ENCODE data around the gene DLGAP4. TPM values are rescaled to one million over a fixed set of nuclear protein-coding genes. Genes with fewer than 3 reads are reported as not detected.
A peak's percentile ranks its signal among the peaks of the same experiment; 100 is the strongest.
"Not testable (repeated sequence)": the region's sequence is repeated elsewhere in the genome, so short reads cannot be mapped to it uniquely, and the experiment has no call there.

Gene DLGAP4
- total RNA-seq, 1 donor from 2014 or later: 20.6 TPM

DNA sequence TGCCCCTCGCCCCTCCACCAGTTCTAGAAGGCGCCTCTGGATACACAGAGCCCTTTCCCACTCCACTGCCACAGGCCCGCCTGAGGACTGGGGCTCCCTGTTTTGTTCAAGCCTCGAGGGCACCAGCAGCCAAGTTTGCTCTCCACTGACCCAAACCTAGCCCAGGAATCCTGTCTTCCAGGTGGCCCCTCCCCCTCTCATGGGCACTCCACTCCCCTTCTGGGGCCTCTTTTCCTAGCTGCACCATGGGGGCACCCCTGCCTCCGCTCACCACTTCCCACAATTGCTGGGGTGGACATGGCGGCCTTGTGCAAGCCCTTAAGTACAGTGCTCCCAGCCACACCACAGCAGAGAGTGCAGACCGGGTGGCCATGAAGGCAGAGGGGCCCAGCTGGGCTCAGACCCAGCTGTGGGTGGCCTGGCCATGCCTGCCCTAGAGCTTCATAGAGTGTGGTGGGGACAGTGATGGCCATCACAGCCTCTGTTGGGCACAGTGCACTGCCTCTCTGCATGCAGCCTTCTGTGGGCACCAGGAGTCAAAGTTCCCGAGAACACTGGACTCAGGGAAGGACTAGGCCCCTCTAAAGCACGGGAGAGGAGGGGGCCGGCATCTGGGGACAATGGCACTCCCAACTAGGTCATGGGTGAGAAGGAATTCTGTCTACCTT, 236.5 kb downstream of the DLGAP4 start:
- no peak for DNase-seq

DNA sequence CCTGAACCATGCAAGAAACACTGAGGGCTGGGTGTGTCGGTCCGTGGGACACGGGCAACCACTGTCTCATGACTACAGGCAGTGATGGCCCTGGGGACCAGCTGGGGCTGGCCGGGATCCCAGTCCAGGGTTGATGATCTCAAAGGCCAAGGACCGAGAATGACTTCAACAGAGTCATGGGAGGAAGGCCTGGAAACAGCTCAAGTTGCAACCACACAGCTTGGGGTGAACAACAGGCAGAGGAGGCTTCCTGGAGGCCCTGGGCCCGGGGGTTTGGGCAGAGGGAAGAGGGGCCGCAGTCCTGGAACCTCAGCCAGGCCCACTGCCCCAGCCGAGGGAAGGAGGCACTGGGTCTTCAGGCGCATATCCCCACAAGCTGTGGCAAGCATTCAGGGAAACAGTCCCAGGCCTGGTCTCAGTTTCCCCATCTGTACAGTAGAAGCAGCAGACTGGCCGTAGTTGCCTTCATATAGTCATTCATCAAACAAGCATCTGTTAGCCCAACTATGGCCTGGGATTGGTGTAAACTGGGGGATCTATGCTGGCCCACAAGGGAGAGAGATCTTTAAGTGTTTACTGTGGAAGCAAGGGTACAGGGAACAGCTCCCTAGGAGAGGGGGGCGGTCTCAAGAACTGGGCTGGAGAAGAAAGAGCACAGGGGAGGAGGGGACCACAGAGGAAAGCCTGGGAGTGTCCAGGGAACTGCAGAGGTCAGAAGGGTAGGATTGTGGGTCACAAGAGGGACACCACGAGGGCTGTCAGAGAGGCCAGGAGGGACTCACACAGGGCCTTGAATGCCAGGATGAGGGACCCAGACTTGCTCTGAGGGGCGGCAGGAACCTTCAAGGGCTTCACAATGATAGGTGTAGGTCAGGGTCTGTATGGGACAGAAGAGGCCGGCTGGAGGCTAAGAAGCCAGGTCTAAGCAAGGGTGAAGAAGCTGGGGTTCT, 237.3 kb downstream of the DLGAP4 start:
- DNase-seq: no peak

DNA sequence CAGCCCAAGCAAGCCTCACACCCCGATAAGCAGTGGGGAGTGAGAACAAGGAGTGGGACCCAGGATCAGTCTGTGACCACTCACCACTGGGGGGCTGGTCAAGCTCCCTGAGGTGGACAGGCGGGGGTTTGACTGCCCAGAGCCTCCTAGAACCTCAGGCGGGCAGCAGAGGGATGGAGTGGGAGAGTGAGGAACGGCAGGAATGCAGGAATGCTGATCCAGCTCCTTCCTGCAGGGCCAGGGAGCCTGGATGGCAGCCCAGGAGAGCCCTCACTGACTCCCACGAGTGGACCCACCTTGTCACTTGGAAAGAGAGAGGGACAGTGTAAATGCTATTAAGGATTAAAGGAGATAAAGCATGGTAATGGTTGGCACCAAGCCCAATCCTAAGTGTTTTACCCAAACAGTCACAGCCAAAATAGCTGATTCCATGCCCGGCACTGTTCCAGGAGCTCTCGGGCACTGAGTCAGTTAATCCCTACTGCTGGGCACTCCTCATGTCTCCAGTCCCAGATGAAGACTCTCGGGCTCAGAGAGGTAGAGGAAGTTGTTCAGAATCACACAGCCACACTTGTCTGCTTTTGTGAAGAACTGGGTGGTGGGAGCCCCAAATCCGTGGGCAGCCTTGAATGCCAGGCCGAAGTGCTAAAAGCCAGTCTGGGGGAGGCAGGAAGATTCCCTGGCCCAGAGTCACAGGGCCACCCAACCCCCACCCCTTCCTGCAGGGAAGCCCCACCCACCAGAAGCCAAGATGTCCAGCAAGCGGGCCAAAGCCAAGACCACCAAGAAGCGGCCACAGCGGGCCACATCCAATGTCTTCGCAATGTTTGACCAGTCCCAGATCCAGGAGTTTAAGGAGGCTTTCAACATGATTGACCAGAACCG, 238.2 kb downstream of the DLGAP4 start:
- peak; percentile 75 for DNase-seq

DNA sequence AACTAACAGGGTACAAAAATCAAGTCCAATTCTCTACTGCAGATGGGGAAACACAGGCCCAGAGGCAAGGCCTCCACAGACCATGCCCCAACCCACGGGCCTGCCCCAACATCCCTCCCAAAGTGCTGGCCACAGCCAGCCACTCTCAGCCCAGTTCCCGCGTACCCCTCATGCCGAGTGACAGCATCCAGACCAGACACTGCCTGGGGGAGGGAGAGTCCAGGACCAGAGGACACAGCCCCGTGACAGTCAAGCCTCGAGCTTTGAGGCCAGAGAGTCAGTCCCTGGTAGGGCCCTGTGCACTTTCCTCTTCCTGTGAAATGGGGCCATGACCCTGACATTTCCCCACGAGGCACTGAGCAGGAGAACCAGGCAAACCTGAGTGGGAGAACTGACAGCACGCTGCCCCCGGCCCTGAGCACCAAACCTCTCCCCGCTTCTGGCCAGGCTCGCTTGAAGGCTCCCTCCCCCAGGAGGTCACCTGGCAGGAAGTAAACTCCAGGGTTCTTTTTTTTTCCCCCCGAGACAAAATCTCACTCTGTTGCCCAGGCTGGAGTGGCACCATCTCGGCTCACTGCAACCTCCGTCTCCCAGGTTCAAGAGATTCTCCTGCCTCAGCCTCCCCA, 240.1 kb downstream of the DLGAP4 start:
- DNase-seq: no peak

DNA sequence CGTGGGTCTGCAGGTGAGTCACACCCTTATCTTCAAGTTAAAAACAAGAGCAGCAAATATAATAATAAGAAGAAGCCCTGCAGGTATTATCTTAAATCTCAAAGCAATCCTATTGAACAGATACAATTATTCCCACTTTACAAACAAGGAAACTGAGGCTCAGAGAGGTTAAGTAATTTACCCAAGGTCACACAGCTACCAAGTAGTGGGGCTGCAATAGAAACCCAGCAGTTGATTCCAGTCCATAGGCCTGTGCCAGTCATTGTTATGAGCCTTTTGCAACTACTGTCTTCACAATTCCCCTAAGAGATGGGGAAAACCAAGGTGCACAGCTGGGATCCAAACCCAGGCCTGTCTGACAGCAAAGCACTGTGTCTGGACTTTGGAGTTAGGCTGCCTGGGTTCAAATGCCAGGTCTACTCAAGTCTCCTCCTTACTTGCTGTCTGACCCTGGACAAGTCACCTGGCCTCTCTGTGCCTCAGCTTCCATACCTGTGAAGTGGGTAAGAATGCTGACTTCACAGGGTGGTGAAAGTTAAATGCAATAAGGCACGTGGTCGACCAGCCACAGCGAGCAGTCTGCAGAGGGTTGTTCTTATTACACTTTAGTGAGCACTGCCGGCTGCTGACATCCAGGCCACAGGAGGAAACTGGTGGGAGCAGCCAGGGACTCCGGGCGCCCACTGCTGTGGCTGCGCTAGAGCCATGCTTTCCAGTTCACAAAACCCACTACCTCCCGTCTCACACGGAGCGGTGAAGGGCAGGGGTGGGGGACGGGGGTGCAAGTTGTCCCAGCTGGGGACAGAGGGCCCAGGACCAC, 241.3 kb downstream of the DLGAP4 start:
- DNase-seq: no peak

DNA sequence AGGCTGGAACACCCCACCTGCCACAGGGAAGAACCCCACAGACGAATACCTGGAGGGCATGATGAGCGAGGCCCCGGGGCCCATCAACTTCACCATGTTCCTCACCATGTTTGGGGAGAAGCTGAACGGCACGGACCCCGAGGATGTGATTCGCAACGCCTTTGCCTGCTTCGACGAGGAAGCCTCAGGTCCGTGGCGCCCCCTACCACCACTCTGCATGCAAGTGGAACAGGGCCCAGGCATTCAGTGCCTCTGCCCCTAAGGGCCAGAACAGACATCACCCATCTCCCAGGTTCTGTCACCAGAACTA, 241.8 kb downstream of the DLGAP4 start:
- DNase-seq: no peak

DNA sequence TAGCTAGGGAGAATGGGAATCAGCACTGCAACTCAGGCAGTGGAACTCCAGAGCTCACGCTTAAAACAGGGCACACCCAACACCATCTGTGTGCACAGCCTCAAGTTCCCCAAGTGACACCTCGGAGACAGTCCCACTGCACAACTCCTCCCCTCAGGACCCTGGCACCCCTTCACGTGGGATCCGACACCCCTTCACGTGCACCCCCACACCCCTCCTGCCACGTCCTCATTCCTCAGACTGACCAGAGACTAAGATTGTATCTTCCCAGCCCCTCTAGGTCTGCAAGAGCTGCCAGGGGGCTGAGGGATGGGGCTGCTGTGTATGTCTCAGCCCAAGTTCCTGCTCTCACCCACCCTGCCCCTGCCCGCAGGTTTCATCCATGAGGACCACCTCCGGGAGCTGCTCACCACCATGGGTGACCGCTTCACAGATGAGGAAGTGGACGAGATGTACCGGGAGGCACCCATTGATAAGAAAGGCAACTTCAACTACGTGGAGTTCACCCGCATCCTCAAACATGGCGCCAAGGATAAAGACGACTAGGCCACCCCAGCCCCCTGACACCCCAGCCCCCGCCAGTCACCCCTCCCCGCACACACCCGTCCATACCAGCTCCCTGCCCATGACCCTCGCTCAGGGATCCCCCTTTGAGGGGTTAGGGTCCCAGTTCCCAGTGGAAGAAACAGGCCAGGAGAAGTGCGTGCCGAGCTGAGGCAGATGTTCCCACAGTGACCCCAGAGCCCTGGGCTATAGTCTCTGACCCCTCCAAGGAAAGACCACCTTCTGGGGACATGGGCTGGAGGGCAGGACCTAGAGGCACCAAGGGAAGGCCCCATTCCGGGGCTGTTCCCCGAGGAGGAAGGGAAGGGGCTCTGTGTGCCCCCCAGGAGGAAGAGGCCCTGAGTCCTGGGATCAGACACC, 242.8 kb downstream of the DLGAP4 start:
- DNase-seq: no peak

DNA sequence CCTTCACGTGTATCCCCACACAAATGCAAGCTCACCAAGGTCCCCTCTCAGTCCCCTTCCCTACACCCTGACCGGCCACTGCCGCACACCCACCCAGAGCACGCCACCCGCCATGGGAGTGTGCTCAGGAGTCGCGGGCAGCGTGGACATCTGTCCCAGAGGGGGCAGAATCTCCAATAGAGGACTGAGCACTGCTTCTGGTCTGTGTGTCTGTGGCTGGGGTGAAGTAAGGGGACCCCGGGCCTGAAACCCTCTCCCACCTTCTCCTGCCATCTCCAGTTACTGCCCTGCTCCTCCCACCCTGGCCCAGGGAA, 243.4 kb downstream of the DLGAP4 start:
- no peak for DNase-seq

DNA sequence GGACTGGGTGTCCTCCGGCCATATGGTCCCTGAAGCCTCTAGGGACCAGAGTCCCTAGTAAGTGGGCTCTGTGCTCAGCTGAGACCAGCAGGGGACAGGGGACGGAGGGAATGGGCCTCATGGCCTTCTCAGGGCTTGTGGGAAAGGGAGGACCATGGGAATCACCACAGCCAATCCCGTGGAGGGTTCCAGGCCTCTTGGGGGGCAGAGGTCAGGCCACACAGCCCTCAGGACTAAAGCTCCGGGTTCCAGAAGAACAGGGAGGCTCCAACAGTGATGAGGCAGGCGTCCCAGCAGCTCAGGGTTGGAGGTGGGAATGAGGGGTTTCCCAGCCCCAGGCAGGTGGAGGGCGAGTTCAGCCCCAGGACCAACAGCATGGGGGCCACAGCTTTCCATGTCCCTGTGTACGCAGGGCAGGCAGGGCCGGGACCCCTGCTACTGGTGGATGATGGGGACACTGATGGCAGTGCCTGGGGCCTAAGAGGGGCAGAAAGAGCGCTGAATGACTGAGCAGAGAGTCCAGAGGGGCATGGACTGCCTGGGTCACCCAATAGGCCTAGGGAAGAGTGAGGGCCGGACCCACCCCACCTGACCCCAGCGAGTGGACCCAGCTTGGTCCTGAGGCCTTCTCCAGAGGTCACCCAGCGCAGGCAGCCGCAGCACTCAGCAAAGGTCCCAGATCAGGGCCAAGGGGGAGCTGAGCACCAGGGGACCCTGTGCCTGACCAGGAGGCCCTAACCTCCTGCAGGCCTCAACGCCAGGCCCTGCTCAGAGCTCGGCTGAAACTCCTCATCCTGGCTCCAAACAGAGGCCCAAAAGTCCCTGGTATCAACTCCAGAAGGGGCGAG, 244.0 kb downstream of the DLGAP4 start:
- DNase-seq: no peak

DNA sequence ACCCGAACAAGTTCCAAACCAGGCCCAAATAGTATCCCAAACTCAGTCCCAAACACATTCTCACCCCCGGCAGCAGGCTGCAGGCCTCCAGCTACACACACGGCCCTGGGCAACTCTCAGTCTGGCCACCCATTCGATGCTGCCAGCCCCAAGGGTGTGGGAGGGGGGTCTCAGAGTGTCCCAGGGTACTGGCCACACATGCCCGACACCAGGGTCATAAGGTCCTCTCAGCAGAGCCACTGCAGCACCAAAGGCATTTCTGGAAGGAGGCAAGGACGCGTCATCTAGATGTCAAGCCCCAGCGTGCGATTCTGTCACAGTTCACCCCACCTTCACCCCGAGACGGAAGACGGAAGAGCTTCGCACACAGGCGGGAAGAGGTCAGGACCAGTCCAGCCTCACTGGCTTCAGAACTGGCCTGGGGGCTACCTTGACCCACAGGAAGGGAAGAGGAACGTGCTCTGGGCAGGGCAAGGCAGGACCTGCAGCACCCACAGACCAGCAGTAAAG, 244.7 kb downstream of the DLGAP4 start:
- no peak for DNase-seq

DNA sequence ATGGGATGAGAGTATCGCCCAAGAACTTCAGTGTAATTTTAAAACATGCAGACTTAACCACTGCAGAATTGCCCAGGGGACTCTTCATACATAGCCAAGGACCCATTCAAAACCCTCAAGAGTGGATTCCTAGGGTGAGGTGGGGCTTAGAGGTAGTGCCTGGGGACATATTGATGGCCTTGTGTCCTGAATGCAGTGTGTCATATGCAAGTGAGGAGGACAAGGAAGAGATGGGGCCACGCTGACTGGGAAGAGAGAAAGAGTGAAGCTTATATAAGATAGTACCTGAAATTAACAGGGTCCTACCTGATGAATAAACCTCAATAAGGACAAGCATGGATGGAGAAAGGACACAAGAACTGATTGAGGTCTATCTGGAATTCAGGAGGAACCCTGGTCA, 249.1 kb downstream of the DLGAP4 start:
- no peak for DNase-seq

DNA sequence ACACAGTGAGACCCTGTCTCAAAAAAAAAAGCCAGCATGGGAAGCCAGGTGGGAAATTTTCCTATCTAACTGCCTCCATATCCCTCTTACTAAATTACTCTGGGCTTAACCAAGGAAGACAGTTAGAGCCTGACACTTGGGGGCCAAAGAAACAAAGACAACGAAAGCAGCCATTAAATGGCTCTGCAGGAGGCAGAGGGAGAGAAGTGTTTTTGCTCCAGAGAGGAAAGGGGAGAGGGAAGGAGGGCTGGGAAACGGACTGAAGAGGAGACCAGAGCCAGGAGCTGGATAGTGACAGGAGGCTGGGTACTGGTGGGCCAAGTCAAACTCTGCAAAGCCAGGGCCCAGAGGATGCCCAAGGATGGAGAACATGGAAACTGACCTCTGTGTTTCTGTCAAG, 256.6 kb downstream of the DLGAP4 start:
- DNase-seq: no peak

DNA sequence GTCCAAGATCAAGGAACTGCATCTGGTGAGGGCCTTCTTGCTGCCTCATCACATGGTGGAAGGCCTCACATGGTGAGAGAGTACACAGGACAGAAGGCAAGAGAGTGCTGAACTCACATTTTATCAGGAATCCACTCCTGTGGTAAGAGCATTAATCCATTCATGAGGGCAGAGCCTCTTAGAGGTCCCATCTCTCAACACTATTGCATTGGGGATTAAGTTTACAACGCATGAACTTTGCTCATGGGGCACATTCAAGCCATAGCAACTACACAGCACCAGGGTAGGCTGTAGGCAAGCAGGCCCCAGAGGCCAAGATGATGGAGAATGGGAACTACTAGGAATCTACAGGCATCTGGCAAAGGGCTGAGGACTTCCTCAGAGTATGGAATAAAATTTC, 257.2 kb downstream of the DLGAP4 start:
- DNase-seq: no peak

DNA sequence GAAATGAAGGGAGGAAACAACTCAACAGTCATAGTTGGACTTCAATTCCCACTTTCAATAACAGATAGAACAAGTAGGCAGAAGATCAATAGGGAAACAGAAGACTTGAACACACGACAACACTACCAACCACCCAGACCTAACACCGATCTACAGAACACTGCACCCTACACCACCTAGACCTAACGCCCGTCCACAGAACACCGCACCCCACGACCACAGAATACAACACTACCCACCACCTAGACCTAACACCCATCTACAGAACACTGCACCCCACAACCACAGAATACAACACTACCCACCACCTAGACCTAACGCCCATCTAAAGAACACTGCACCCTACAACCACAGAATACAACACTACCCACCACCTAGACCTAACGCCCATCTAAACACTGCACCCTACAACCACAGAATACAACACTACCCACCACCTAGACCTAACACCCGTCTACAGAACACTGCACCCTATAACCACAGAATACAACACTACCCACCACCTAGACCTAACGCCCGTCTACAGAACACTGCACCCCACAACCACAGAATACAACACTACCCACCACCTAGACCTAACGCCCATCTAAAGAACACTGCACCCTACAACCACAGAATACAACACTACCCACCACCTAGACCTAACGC, 258.1 kb downstream of the DLGAP4 start:
- DNase-seq: not testable (repeated sequence)

DNA sequence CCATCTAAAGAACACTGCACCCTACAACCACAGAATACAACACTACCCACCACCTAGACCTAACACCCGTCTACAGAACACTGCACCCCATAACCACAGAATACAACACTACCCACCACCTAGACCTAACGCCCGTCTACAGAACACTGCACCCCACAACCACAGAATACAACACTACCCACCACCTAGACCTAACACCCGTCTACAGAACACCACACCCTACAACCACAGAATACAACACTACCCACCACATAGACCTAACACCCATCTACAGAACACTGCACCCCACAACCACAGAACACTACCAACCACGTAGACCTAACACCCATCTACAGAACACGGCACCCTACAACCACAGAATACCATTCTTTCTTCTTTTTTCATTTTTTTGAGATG, 258.6 kb downstream of the DLGAP4 start:
- not testable (repeated sequence) for DNase-seq

DNA sequence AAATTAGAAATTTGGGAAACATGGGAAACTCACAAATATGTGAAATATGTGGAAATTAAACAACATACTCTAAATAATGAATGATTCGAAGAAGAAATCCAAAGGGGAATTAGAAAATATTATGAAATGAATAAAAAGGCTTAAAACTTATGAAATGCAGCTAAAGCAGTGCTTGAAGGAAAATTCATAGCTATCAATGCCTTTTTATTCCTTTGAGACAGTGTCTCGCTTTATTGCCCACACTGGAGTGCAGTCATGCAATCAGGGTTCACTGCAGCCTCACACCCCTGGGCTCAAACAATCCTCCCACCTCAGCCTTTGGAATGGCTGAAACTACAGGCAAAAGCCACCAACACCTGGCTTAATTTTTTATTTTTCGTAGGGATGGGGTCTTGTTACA, 259.4 kb downstream of the DLGAP4 start:
- DNase-seq: no peak

DNA sequence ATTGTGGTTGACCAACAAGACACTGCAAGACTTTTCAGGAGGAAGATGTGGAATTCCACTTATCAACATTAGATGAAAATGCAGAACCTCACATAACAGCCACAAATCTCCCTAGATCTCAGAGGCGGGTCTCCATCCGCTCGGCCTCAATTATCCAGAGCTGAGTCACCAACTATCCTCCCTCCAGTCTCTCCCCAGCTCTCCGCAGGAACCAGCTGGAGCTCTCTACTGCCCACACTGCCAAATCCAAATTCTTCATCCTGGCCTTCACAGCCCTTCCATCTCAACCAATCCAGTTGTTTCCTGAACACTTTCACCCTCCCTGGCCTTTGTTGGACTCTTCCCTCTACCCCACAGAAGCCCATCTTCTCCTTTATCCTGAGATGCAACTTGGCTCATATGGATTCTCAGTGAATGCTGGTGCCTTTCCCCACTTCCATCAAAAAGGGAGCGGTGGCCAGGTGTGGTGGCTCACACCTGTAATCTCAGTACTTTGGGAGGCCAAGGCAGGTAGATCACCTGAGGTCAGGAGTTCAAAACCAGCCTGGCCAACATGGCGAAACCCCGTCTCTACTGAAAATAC, 263.8 kb downstream of the DLGAP4 start:
- no peak for DNase-seq
